Neural crest cell (in vitro differentiated cells): ENCODE results near the gene KCNMB3. TPM values are rescaled to one million over a fixed set of nuclear protein-coding genes. Genes with fewer than 3 reads are reported as not detected.

Experiments used
- DNase-seq: peaks from one replicate; pipeline ENCODE4 v3.0.0; 2021; ENCODE audit warnings: low read depth, mixed read lengths, low spot score
- H3K27ac Mint-ChIP-seq: one replicate; pipeline ENCODE4 v1.8.0; 2021; ENCODE audit warnings: mild to moderate bottlenecking, mixed read lengths; ENCODE audit not compliant: unreplicated experiment
- H3K27me3 Mint-ChIP-seq: 2 replicates; pipeline ENCODE4 v1.8.0; 2021; ENCODE audit warnings: low read depth, mild to moderate bottlenecking, mixed read lengths
- H3K36me3 Mint-ChIP-seq: 2 replicates; pipeline ENCODE4 v1.8.0; 2021; ENCODE audit warnings: low read depth, mild to moderate bottlenecking, mixed read lengths
- H3K4me1 Mint-ChIP-seq: 2 replicates; pipeline ENCODE4 v1.8.0; 2021; ENCODE audit warnings: mixed read lengths
- H3K4me3 Mint-ChIP-seq: one replicate; pipeline ENCODE4 v1.8.0; 2021; ENCODE audit warnings: mild to moderate bottlenecking, mixed read lengths
- H3K9me3 Mint-ChIP-seq: 2 replicates; pipeline ENCODE4 v1.8.0; 2021; ENCODE audit warnings: mixed read lengths
- total RNA-seq: library from RNA; stranded (reverse); gene quantifications from 2 replicates; pipeline ENCODE4 v1.2.1, GENCODE V29; 2021
- TF ChIP-seq, protein P1 (sequence below): fragments of 200-600 bp; sonication (generic); conservative IDR thresholded peaks from 2 replicates; pipeline ENCODE4 v1.5.0; 2021; ENCODE audit warnings: antibody characterized with exemption, mild to moderate bottlenecking

Gene KCNMB3
- total RNA-seq, 1 donor from 2014 or later = 3.1 TPM

GRCh38 chr3:179200790-179201189 is 50.1 kb downstream of the KCNMB3 start:
- no peaks in the 10 kb centered on the region for H3K4me1 Mint-ChIP-seq
- TF ChIP-seq, protein P1, sequence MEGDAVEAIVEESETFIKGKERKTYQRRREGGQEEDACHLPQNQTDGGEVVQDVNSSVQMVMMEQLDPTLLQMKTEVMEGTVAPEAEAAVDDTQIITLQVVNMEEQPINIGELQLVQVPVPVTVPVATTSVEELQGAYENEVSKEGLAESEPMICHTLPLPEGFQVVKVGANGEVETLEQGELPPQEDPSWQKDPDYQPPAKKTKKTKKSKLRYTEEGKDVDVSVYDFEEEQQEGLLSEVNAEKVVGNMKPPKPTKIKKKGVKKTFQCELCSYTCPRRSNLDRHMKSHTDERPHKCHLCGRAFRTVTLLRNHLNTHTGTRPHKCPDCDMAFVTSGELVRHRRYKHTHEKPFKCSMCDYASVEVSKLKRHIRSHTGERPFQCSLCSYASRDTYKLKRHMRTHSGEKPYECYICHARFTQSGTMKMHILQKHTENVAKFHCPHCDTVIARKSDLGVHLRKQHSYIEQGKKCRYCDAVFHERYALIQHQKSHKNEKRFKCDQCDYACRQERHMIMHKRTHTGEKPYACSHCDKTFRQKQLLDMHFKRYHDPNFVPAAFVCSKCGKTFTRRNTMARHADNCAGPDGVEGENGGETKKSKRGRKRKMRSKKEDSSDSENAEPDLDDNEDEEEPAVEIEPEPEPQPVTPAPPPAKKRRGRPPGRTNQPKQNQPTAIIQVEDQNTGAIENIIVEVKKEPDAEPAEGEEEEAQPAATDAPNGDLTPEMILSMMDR = no peak

DNA sequence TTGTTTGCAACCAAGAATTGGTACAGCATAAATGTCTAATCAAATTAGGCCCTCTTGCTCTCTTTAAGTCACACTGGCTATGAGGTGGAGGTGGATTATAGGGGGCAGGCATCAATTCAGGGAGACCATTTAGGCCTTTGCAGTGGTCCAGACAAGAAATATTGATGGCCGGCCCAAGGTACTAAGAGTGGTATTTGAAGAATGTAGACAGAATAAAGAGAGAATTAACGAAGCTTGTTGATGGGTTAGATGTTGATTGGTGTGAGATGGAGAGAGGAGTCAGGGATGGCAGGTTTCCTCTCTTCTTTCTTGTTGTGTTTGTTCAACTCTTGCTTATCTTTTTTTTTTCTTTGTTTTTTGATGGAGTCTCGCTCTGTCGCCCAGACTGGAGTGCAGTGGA is 54.2 kb downstream of the KCNMB3 start:
- H3K9me3 Mint-ChIP-seq = no peaks in the 10 kb centered on the region
- no peak overlapping the region for H3K4me3 Mint-ChIP-seq
- DNase-seq = no peak
- peaks cover 10% of the 10 kb centered on the region for H3K36me3 Mint-ChIP-seq
- TF ChIP-seq, protein P1 = no peak
- H3K27ac Mint-ChIP-seq = no peak overlapping the region
- no peaks in the 10 kb centered on the region for H3K27me3 Mint-ChIP-seq
- H3K4me1 Mint-ChIP-seq = no peaks in the 10 kb centered on the region

More at GRCh38 chr3:179200790-179201189, 50.1 kb downstream of the KCNMB3 start:
- Mint-ChIP-seq H3K27me3 (no peaks in the 10 kb centered on the region), H3K9me3 (no peaks in the 10 kb centered on the region), H3K36me3 (peaks cover 18% of the 10 kb centered on the region), H3K27ac (no peak overlapping the region), H3K4me3 (no peak overlapping the region)
- no peak for DNase-seq

DNA sequence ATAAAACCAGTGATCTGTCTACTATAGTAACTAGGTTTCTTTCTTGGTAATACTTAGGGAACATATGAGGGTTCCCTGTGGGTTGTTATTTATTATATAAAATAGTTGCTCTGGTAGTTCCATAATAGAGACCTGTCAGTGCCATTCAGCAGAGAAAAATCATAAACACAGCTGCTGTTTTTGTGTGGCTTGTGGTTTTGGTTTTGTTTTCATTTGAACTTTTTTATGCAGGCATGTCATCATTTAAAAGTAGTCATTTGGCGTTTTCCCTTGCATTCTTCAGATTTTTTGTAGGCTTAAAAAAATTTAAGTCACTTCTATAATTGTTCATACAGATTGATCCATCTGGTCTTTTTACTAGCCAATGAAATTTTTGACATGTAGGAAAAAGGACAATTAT is 54.8 kb downstream of the KCNMB3 start:
- Mint-ChIP-seq H3K9me3 (no peaks in the 10 kb centered on the region), H3K4me3 (no peak overlapping the region), H3K36me3 (peaks cover 8% of the 10 kb centered on the region), H3K27ac (no peak overlapping the region), H3K27me3 (no peaks in the 10 kb centered on the region), H3K4me1 (no peaks in the 10 kb centered on the region)
- DNase-seq = no peak
- TF ChIP-seq, protein P1 = no peak

GRCh38 chr3:179194931-179195330 is 56.0 kb downstream of the KCNMB3 start:
- TF ChIP-seq, protein P1 = no peak
- no peaks in the 10 kb centered on the region for H3K27me3 Mint-ChIP-seq
- no peak for DNase-seq

More at GRCh38 chr3:179194931-179195330, 56.0 kb downstream of the KCNMB3 start:
- no peaks in the 10 kb centered on the region for H3K4me1 Mint-ChIP-seq
- H3K36me3 Mint-ChIP-seq = peaks cover 3% of the 10 kb centered on the region
- H3K9me3 Mint-ChIP-seq = no peaks in the 10 kb centered on the region
- H3K27ac Mint-ChIP-seq = no peak overlapping the region
- no peak overlapping the region for H3K4me3 Mint-ChIP-seq

Other genes with a start within 250 kb of the KCNMB3 start
- 8.4 and 9.8 TPM in 2 replicates for gene ZMAT3, start 179.3 kb downstream of the KCNMB3 start, total RNA-seq
- gene PIK3CA, start 102.8 kb downstream of the KCNMB3 start, total RNA-seq = 14.1 and 15.3 TPM in 2 replicates
- gene ZNF639, start 71.9 kb upstream of the KCNMB3 start, total RNA-seq = 44.6 and 47.7 TPM in 2 replicates
- 41.3 and 42.7 TPM in 2 replicates for gene MFN1, start 96.6 kb upstream of the KCNMB3 start, total RNA-seq
- gene GNB4, start 200.4 kb upstream of the KCNMB3 start, total RNA-seq = 36.7 and 37.3 TPM in 2 replicates